HEK293 (cell line): ENCODE results near the gene SLC30A3.

ENCODE experiments used
- YY1 ChIP-seq: fragments of 450-650 bp; formaldehyde crosslinking; IDR thresholded peaks from 2 replicates; pipeline ENCODE4 v1.5.1; 2018; ENCODE audit warnings: missing biosample characterization, missing genetic modification characterization
- ZEB2 ChIP-seq: fragments of 450-650 bp; formaldehyde crosslinking; IDR thresholded peaks from 2 replicates; pipeline ENCODE4 v1.5.1; 2016; ENCODE audit warnings: missing biosample characterization, missing genetic modification characterization
- ZNF140 ChIP-seq: fragments of 450-650 bp; formaldehyde crosslinking; IDR thresholded peaks from 2 replicates; pipeline ENCODE4 v1.5.1; 2016; ENCODE audit warnings: missing biosample characterization, missing genetic modification characterization
- ZNF169 ChIP-seq: fragments of 450-650 bp; formaldehyde crosslinking; IDR thresholded peaks from 2 replicates; pipeline ENCODE4 v1.5.1; 2016; ENCODE audit warnings: missing biosample characterization, missing genetic modification characterization
- ZNF394 ChIP-seq: fragments of 450-650 bp; formaldehyde crosslinking; IDR thresholded peaks from 2 replicates; pipeline ENCODE4 v1.5.1; 2016; ENCODE audit warnings: missing biosample characterization, missing genetic modification characterization, mild to moderate bottlenecking, moderate library complexity, borderline replicate concordance
- ZNF501 ChIP-seq: fragments of 450-650 bp; formaldehyde crosslinking; IDR thresholded peaks from 2 replicates; pipeline ENCODE4 v1.5.1; 2016; ENCODE audit warnings: missing biosample characterization, missing genetic modification characterization
- ZNF626 ChIP-seq: fragments of 450-650 bp; sonication (Bioruptor Pico); formaldehyde crosslinking; IDR thresholded peaks from 2 replicates; pipeline ENCODE4 v1.5.1; 2018; ENCODE audit warnings: missing biosample characterization, missing genetic modification characterization, inconsistent platforms
- ZNF670 ChIP-seq: fragments of 450-650 bp; formaldehyde crosslinking; IDR thresholded peaks from 2 replicates; pipeline ENCODE4 v1.5.1; 2016; ENCODE audit warnings: missing biosample characterization, missing genetic modification characterization, low read depth
- ZNF768 ChIP-seq: fragments of 450-650 bp; formaldehyde crosslinking; IDR thresholded peaks from 2 replicates; pipeline ENCODE4 v1.5.1; 2018; ENCODE audit warnings: missing biosample characterization, mild to moderate bottlenecking, missing genetic modification characterization
- TF ChIP-seq, protein P1 (sequence below): fragments of 450-650 bp; formaldehyde crosslinking; IDR thresholded peaks from 2 replicates; pipeline ENCODE4 v1.5.1; 2016; ENCODE audit warnings: missing biosample characterization, missing genetic modification characterization
- TF ChIP-seq, protein P2 (sequence below): fragments of 450-650 bp; formaldehyde crosslinking; IDR thresholded peaks from 2 replicates; pipeline ENCODE4 v1.5.1; 2017; ENCODE audit warnings: missing biosample characterization, mild to moderate bottlenecking, missing genetic modification characterization, moderate library complexity
- TF ChIP-seq, protein P3 (sequence below): fragments of 450-650 bp; IDR thresholded peaks from 2 replicates; pipeline ENCODE4 v1.5.1; 2018; ENCODE audit warnings: missing biosample characterization, mild to moderate bottlenecking, missing genetic modification characterization

DNA sequence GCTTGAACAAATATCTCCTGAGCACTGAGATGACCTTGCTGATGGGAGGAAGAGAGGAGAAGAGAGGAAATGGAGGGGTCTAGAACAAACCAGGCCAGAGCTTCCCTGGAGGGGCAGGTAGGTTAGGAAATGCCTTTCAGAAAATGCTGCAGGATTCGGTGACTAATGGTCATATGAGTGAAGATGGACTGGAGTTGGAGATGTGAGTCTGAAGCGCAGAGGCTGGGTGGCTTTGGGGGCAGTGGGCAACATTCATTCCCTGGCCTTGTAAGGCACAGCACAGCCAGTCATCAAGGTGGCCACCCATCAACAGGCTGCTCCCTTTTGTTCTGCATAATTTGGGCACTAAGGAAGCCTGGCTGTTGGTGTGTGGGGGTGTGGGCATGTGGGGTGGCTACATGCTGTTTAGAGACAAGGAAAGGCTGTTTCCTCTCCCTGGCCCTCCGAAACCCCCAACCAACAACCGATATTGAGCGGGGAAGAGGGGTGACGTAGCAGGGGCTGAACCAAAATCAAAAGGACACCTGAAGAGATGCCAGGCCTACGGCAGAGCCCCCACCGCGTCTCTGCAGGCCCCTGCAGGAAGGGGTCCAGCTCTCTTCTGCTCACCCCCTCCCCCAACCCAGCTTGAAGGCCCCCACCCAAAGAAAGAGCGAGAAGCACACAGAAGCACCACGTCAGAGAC is 1.5 kb downstream of the SLC30A3 start:
- TF ChIP-seq, protein P1, sequence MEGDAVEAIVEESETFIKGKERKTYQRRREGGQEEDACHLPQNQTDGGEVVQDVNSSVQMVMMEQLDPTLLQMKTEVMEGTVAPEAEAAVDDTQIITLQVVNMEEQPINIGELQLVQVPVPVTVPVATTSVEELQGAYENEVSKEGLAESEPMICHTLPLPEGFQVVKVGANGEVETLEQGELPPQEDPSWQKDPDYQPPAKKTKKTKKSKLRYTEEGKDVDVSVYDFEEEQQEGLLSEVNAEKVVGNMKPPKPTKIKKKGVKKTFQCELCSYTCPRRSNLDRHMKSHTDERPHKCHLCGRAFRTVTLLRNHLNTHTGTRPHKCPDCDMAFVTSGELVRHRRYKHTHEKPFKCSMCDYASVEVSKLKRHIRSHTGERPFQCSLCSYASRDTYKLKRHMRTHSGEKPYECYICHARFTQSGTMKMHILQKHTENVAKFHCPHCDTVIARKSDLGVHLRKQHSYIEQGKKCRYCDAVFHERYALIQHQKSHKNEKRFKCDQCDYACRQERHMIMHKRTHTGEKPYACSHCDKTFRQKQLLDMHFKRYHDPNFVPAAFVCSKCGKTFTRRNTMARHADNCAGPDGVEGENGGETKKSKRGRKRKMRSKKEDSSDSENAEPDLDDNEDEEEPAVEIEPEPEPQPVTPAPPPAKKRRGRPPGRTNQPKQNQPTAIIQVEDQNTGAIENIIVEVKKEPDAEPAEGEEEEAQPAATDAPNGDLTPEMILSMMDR (tag by site-specific recombination): no peak
- no peak for TF ChIP-seq ZNF768
- TF ChIP-seq, protein P2, sequence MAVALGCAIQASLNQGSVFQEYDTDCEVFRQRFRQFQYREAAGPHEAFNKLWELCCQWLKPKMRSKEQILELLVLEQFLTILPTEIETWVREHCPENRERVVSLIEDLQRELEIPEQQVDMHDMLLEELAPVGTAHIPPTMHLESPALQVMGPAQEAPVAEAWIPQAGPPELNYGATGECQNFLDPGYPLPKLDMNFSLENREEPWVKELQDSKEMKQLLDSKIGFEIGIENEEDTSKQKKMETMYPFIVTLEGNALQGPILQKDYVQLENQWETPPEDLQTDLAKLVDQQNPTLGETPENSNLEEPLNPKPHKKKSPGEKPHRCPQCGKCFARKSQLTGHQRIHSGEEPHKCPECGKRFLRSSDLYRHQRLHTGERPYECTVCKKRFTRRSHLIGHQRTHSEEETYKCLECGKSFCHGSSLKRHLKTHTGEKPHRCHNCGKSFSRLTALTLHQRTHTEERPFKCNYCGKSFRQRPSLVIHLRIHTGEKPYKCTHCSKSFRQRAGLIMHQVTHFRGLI (tag by site-specific recombination): no peak
- TF ChIP-seq ZEB2 (tag by site-specific recombination): no peak
- TF ChIP-seq ZNF140 (tag by site-specific recombination): no peak
- no peak for TF ChIP-seq ZNF501
- TF ChIP-seq, protein P3, sequence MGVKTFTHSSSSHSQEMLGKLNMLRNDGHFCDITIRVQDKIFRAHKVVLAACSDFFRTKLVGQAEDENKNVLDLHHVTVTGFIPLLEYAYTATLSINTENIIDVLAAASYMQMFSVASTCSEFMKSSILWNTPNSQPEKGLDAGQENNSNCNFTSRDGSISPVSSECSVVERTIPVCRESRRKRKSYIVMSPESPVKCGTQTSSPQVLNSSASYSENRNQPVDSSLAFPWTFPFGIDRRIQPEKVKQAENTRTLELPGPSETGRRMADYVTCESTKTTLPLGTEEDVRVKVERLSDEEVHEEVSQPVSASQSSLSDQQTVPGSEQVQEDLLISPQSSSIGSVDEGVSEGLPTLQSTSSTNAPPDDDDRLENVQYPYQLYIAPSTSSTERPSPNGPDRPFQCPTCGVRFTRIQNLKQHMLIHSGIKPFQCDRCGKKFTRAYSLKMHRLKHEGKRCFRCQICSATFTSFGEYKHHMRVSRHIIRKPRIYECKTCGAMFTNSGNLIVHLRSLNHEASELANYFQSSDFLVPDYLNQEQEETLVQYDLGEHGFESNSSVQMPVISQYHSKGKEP: no peak
- no peak for TF ChIP-seq ZNF394
- TF ChIP-seq ZNF169: no peak
- TF ChIP-seq ZNF626: no peak
- TF ChIP-seq ZNF670: no peak
- TF ChIP-seq YY1 (tag by site-specific recombination): no peak
